Measurements from ENCODE around the gene RFX5.

DNA sequence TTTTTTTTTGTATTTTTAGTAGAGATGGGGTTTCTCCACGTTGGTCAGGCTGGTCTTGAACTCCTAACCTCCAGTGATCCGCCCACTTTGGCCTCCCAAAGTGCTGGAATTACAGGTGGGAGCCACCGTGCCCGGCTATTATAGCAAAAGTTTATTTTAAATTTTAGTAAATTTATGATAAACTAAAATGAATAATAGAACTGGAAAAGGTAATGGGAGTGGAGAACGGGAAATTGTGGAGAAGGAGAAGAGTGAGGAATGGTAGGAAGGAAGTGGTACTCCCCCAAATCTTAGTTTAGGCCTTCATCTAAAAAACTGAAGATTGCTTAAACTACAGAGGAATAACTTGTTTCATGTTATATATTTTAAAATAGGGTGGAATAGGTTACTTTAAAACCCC is 12.2 kb downstream of the RFX5 start:
- no peak for TF ChIP-seq POLR2AphosphoS5 (IDR thresholded peaks at IDR 0.05; ENCODE audit: low read depth, low read length)
- no peak for TF ChIP-seq POLR2A (IDR thresholded peaks at IDR 0.05; ENCODE audit: low read depth, low read length)
- TF ChIP-seq SPI1 (IDR thresholded peaks at IDR 0.05; ENCODE audit: low read depth, low read length), result no peak

Data from GM12891 (cell line).